GDM1 (cell line): ENCODE data around the gene HSD11B1.

Experiments
- DNase-seq: peaks from one replicate; lab custom pipeline; 2025; lab: John Stamatoyannopoulos, UW

The HSD11B1 gene

GRCh38 chr1:209704584-209704983, at the start of gene HSD11B1:
Gene HSD11B1 (plus strand): TSS chr1:209704846. CDS start chr1:209704943, 97 bp downstream.
- DNase-seq: no peak

- DNase-seq: no peak
These were observed 49.0 kb upstream of the HSD11B1 start for GRCh38 chr1:209655411-209656231.

- no peak for DNase-seq
These were observed 47.3 kb upstream of the HSD11B1 start for GRCh38 chr1:209657140-209657879.

GRCh38 chr1:209657918-209658317, 46.7 kb upstream of the HSD11B1 start:
- DNase-seq: no peak

- DNase-seq: no peak
These were observed 44.7 kb upstream of the HSD11B1 start for GRCh38 chr1:209659909-209660308.

GRCh38 chr1:209661071-209661470, 43.6 kb upstream of the HSD11B1 start:
- no peak for DNase-seq

- DNase-seq: no peak
These were observed 41.7 kb upstream of the HSD11B1 start for GRCh38 chr1:209662879-209663327.

GRCh38 chr1:209667103-209667502, 37.5 kb upstream of the HSD11B1 start:
- no peak for DNase-seq

GRCh38 chr1:209667708-209668107, 36.9 kb upstream of the HSD11B1 start:
- no peak for DNase-seq

GRCh38 chr1:209670441-209671082, 34.1 kb upstream of the HSD11B1 start:
- DNase-seq: no peak

GRCh38 chr1:209672705-209673630, 31.7 kb upstream of the HSD11B1 start:
- no peak for DNase-seq

- DNase-seq: no peak
These were observed 30.8 kb upstream of the HSD11B1 start for GRCh38 chr1:209673631-209674417.

GRCh38 chr1:209674957-209675564, 29.6 kb upstream of the HSD11B1 start, which contains the start of gene G0S2:
Gene G0S2 (plus strand): TSS chr1:209675412. CDS start chr1:209675685, 273 bp downstream.
- DNase-seq: no peak

- DNase-seq: no peak
These were observed 29.0 kb upstream of the HSD11B1 start for GRCh38 chr1:209675565-209676154.

- DNase-seq: no peak
These were observed 25.6 kb upstream of the HSD11B1 start for GRCh38 chr1:209678981-209679539.

GRCh38 chr1:209685821-209686220, 18.8 kb upstream of the HSD11B1 start:
- no peak for DNase-seq

GRCh38 chr1:209686322-209686721, 18.3 kb upstream of the HSD11B1 start:
- DNase-seq: no peak

- DNase-seq: no peak
These were observed 15.9 kb upstream of the HSD11B1 start for GRCh38 chr1:209688746-209689234.

- no peak for DNase-seq
These were observed 15.2 kb upstream of the HSD11B1 start for GRCh38 chr1:209689477-209689876.
